Astrocyte (in vitro differentiated cells and primary cell): ENCODE data around the gene MIEF2. TPM values are rescaled to one million over a fixed set of nuclear protein-coding genes. Genes with fewer than 3 reads are reported as not detected.

Experiments used
- DNase-seq: peaks from one replicate; pipeline ENCODE4 v3.0.0-alpha.2; 2010; ENCODE audit warnings: low read depth
- FAIRE-seq: peaks from 2 replicates; lab custom pipeline; 2011; peaks lifted over from hg19 to GRCh38; lab: Jason Lieb, UNC
- H2AFZ ChIP-seq: 2 replicates; pipeline ENCODE4 v1.6.0; 2012; ENCODE audit warnings: low read depth, low read length, inconsistent platforms
- H3K27ac ChIP-seq: 2 replicates; pipeline ENCODE4 v1.5.1; 2011; ENCODE audit warnings: low read depth, low read length, inconsistent platforms
- H3K27me3 ChIP-seq: 2 replicates; pipeline ENCODE4 v1.6.0; 2011; ENCODE audit warnings: low read length, inconsistent platforms; ENCODE audit not compliant: insufficient read depth
- H3K36me3 ChIP-seq: 2 replicates; pipeline ENCODE4 v1.5.1; 2011; ENCODE audit warnings: low read length, inconsistent platforms; ENCODE audit not compliant: insufficient read depth
- H3K4me1 ChIP-seq: 2 replicates; pipeline ENCODE4 v1.5.1; 2011; ENCODE audit warnings: low read length, inconsistent platforms; ENCODE audit not compliant: insufficient read depth
- H3K4me2 ChIP-seq: 2 replicates; pipeline ENCODE4 v1.6.0; 2012; ENCODE audit warnings: low read length, inconsistent platforms
- H3K4me3 ChIP-seq: 2 replicates; pipeline ENCODE4 v1.5.1; 2011; ENCODE audit warnings: low read depth, mild to moderate bottlenecking, low read length, inconsistent platforms; ENCODE audit not compliant: insufficient read depth
- H3K79me2 ChIP-seq: 2 replicates; pipeline ENCODE4 v1.6.0; 2012; ENCODE audit warnings: mild to moderate bottlenecking, low read length, inconsistent platforms; ENCODE audit not compliant: insufficient read depth
- H3K9ac ChIP-seq: 2 replicates; pipeline ENCODE4 v1.6.0; 2012; ENCODE audit warnings: mild to moderate bottlenecking, low read length, inconsistent platforms
- H3K9me3 ChIP-seq: 2 replicates; pipeline ENCODE4 v1.5.1; 2012; ENCODE audit warnings: low read depth, mild to moderate bottlenecking, low read length, inconsistent platforms; ENCODE audit not compliant: insufficient read depth
- H4K20me1 ChIP-seq: 2 replicates; pipeline ENCODE4 v1.6.0; 2012; ENCODE audit warnings: low read length, inconsistent platforms; ENCODE audit not compliant: insufficient read depth
- H3K27ac Mint-ChIP-seq: one replicate; pipeline ENCODE4 v1.8.0; 2021; ENCODE audit warnings: mild to moderate bottlenecking, mixed read lengths; ENCODE audit not compliant: unreplicated experiment
- H3K27me3 Mint-ChIP-seq: one replicate; pipeline ENCODE4 v1.8.0; 2021; ENCODE audit warnings: low read depth, mixed read lengths; ENCODE audit not compliant: unreplicated experiment
- H3K36me3 Mint-ChIP-seq: one replicate; pipeline ENCODE4 v1.8.0; 2021; ENCODE audit warnings: low read depth, mixed read lengths; ENCODE audit not compliant: unreplicated experiment
- H3K4me1 Mint-ChIP-seq: one replicate; pipeline ENCODE4 v1.8.0; 2021; ENCODE audit warnings: low read depth, mixed read lengths; ENCODE audit not compliant: unreplicated experiment
- H3K4me3 Mint-ChIP-seq: one replicate; pipeline ENCODE4 v1.8.0; 2021; ENCODE audit warnings: mild to moderate bottlenecking, moderate library complexity, mixed read lengths; ENCODE audit not compliant: unreplicated experiment
- H3K9me3 Mint-ChIP-seq: one replicate; pipeline ENCODE4 v1.8.0; 2021; ENCODE audit warnings: mild to moderate bottlenecking, mixed read lengths; ENCODE audit not compliant: unreplicated experiment
- CTCF ChIP-seq: IDR thresholded peaks from 2 replicates; pipeline ENCODE4 v1.5.1; 2011; ENCODE audit warnings: low read depth, mild to moderate bottlenecking, inconsistent platforms, low read length, moderate library complexity; ENCODE audit not compliant: insufficient read depth
- EZH2 ChIP-seq: IDR thresholded peaks from 2 replicates; pipeline ENCODE4 v1.6.1; 2012; ENCODE audit warnings: mild to moderate bottlenecking, low read length, inconsistent platforms; ENCODE audit not compliant: insufficient read depth
- total RNA-seq: library from RNA; stranded (reverse); gene quantifications from 2 replicates; pipeline ENCODE4 v1.2.1, GENCODE V29; 2021

Gene MIEF2
- total RNA-seq, 1 donor from 2014 or later = 14.1 TPM

- peaks cover 14% of the 10 kb centered on the region for H3K36me3 ChIP-seq
- H3K4me3 Mint-ChIP-seq = peak within 1 kb of the TSS; percentile 96
- peaks cover 72% of the 10 kb centered on the region for H4K20me1 ChIP-seq
- peaks cover 18% of the 10 kb centered on the region for H3K36me3 Mint-ChIP-seq
- peak within 1 kb of the TSS; percentile 96 for H3K4me2 ChIP-seq
- peak within 1 kb of the TSS; percentile 94 for H3K27ac Mint-ChIP-seq
- H3K9me3 Mint-ChIP-seq = no peaks in the 10 kb centered on the region
- DNase-seq (peak; percentile 98), FAIRE-seq (no peak)
- no peaks in the 10 kb centered on the region for H3K9me3 ChIP-seq
- peaks cover 33% of the 10 kb centered on the region for H3K4me1 Mint-ChIP-seq
- no peaks in the 10 kb centered on the region for H3K27me3 Mint-ChIP-seq
- H2AFZ ChIP-seq = peak within 1 kb of the TSS; percentile 91
- peak within 1 kb of the TSS; percentile 86 for H3K27ac ChIP-seq
- TF ChIP-seq EZH2 (no peak), CTCF (no peak)
- peaks cover 92% of the 10 kb centered on the region for H3K79me2 ChIP-seq
- peak within 1 kb of the TSS; percentile 93 for H3K9ac ChIP-seq
- peak within 1 kb of the TSS; percentile 90 for H3K4me3 ChIP-seq
- no peaks in the 10 kb centered on the region for H3K27me3 ChIP-seq
- H3K4me1 ChIP-seq = peaks cover 39% of the 10 kb centered on the region
These were observed 54.5 kb downstream of the MIEF2 start, which contains the start of the genes SMCR8 and TOP3A for GRCh38 chr17:18314731-18315561. TSS of gene SMCR8 (plus strand) at chr17:18315293. CDS start at chr17:18315790, 497 bp downstream. TSS of gene TOP3A (minus strand) at chr17:18314994. CDS start at chr17:18314778, 216 bp downstream.

GRCh38 chr17:18315562-18315922, 55.1 kb downstream of the MIEF2 start:
- Histone ChIP-seq H3K4me1 (peaks cover 39% of the 10 kb centered on the region), H3K4me2 (peak overlapping the region; percentile 96), H3K27me3 (no peaks in the 10 kb centered on the region), H3K36me3 (peaks cover 14% of the 10 kb centered on the region), H4K20me1 (peaks cover 75% of the 10 kb centered on the region), H3K9me3 (no peaks in the 10 kb centered on the region), H2AFZ (peak overlapping the region; percentile 88), H3K27ac (peak overlapping the region; percentile 86), H3K79me2 (peaks cover 92% of the 10 kb centered on the region), H3K4me3 (peak overlapping the region; percentile 90), H3K9ac (peak overlapping the region; percentile 93)
- H3K4me1 Mint-ChIP-seq = peaks cover 38% of the 10 kb centered on the region
- H3K27me3 Mint-ChIP-seq = no peaks in the 10 kb centered on the region
- peak overlapping the region; percentile 96 for H3K4me3 Mint-ChIP-seq
- H3K36me3 Mint-ChIP-seq = peaks cover 16% of the 10 kb centered on the region
- TF ChIP-seq EZH2 = no peak
- no peak for TF ChIP-seq CTCF
- no peaks in the 10 kb centered on the region for H3K9me3 Mint-ChIP-seq
- DNase-seq (peak; percentile 3), FAIRE-seq (no peak)
- peak overlapping the region; percentile 94 for H3K27ac Mint-ChIP-seq
